ENCODE data around the gene RAB5IF. TPM values are rescaled to one million over a fixed set of nuclear protein-coding genes. Genes with fewer than 3 reads are reported as not detected.

Gene RAB5IF
- total and polyA plus RNA-seq, 2 of the 13 experiments (the other 11 are each of a cell fraction or from before 2014, with no cell fraction given), result 261 to 305 TPM

- TF ChIP-seq THAP9 (CRISPR knock-in tag; IDR thresholded peaks at IDR 0.05; ENCODE audit: borderline replicate concordance), result peak; percentile 32; the same call in 1 of the 2 replicates
- no peak; the same call in 1 of the 2 replicates for TF ChIP-seq KDM5A (IDR thresholded peaks at IDR 0.05; ENCODE audit: borderline replicate concordance, low read length)
- TF ChIP-seq DZIP1 (CRISPR knock-in tag; IDR thresholded peaks at IDR 0.05), result no peak
- TF ChIP-seq ZNF530 (CRISPR knock-in tag; IDR thresholded peaks at IDR 0.05; ENCODE audit: low read depth), result no peak
- peak; percentile 97 for TF ChIP-seq ZNF687 (CRISPR knock-in tag; IDR thresholded peaks at IDR 0.05)
- TF ChIP-seq CENPX (CRISPR knock-in tag; IDR thresholded peaks at IDR 0.05), result no peak
- TF ChIP-seq HOXA5 (CRISPR knock-in tag; IDR thresholded peaks at IDR 0.05), result peak; percentile 88; the same call in 1 of the 2 replicates
- 0 out of 2 replicates have a peak, but pooled peaks have one; percentile 44 for TF ChIP-seq ZBTB4 (CRISPR knock-in tag; IDR thresholded peaks at IDR 0.05; ENCODE audit: borderline replicate concordance)
- TF ChIP-seq ZNF550 (CRISPR knock-in tag; IDR thresholded peaks at IDR 0.05; ENCODE audit: borderline replicate concordance), result no peak
- TF ChIP-seq GATAD1 (CRISPR knock-in tag; IDR thresholded peaks at IDR 0.05), result peak; percentile 74
- TF ChIP-seq SIN3A (IDR thresholded peaks at IDR 0.05; ENCODE audit: borderline replicate concordance, low read depth, low read length), result peak; percentile 88
- TF ChIP-seq MIXL1 (CRISPR knock-in tag; IDR thresholded peaks at IDR 0.05), result 0 out of 2 replicates have a peak, but pooled peaks have one; percentile 34
- peak; percentile 85 for TF ChIP-seq ZNF431 (CRISPR knock-in tag; IDR thresholded peaks at IDR 0.05; ENCODE audit: borderline replicate concordance, low read depth)
- no peak; the same call in 1 of the 2 replicates for TF ChIP-seq ZNF224 (CRISPR knock-in tag; IDR thresholded peaks at IDR 0.05)
- TF ChIP-seq SUZ12 (IDR thresholded peaks at IDR 0.05; ENCODE audit: low read depth, low read length), result no peak
Measured at GRCh38 chr20:36573103-36573797, 32.3 kb upstream of the RAB5IF start, which contains the start of gene TGIF2 (continued).

Data from HepG2 (cell line).